ENCODE measurements around the gene TRAF5.

DNA sequence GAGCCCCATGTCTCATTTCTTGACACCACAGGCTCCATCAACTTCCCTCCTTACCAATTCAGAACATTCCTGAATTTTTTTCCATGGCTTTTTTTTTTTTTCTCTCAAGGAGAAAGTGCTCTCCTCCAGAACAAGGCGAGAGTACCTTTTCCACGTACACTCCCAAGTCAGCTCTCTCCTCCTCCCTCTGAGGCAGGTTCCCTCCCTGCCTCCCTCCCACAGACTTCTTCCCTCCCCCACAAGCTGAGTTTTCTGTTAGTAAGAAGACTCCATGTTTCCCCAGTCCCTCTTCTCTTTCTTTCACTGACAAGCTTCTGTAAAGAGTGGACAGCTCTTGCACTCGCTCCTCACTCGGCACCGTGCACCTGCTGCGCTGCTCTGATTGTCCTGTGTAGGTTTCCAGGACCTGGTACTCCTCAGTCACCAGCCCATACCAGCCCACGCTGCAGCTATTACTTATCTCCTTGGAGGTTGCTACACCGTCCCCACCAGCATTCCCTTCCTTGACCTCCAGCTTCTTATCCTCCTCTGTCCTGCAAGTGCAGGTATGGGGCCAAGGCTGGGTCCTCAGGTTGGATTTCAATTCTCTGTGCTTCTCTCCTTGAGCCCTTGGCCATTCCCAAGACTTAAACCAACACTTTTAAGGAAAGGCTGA, 3.8 kb downstream of the TRAF5 start:
- TF ChIP-seq CTCF (IDR thresholded peaks at IDR 0.05; ENCODE audit: insufficient read depth, low read depth, low read length) (no peak), EZH2 (IDR thresholded peaks at IDR 0.05; ENCODE audit: insufficient read depth, low read length) (no peak)

Data from astrocyte (in vitro differentiated cells and primary cell).